Upper lobe of right lung (tissue), 1 donor: ENCODE results near the gene LRP1-AS. TPM values are rescaled to one million over a fixed set of nuclear protein-coding genes. Genes with fewer than 3 reads are reported as not detected.

Experiments
- ATAC-seq: fragments of 200-7000 bp; cut with Tn5 transposase; one replicate; pipeline ENCODE4 v1.9.1; 2020; ENCODE audit warnings: mild to moderate bottlenecking, moderate library complexity
- DNase-seq: peaks from one replicate; pipeline ENCODE4 v3.0.0-alpha.2; 2020
- H3K27ac ChIP-seq: fragments of 200-600 bp; one replicate; pipeline ENCODE4 v1.8.0; 2022
- H3K27me3 ChIP-seq: fragments of 200-600 bp; one replicate; pipeline ENCODE4 v1.8.0; 2022; ENCODE audit warnings: mild to moderate bottlenecking
- H3K36me3 ChIP-seq: fragments of 200-600 bp; one replicate; pipeline ENCODE4 v1.8.0; 2022
- H3K4me1 ChIP-seq: fragments of 200-600 bp; one replicate; pipeline ENCODE4 v1.8.0; 2022
- H3K4me3 ChIP-seq: fragments of 200-600 bp; one replicate; pipeline ENCODE4 v1.8.0; 2022; ENCODE audit warnings: mild to moderate bottlenecking
- H3K9me3 ChIP-seq: fragments of 200-600 bp; one replicate; pipeline ENCODE4 v1.8.0; 2022
- intact Hi-C: fragments of 100-400 bp; cut with DNase I; formaldehyde crosslinking; loops from one replicate; pipeline ENCODE4 v1.11.0; 2022
- total RNA-seq: library from RNA; stranded (reverse); fragmentation: NEBNext Ultra II Directional; extraction: Animal tissue kit (Norgen Biotek cat#: 25700); gene quantifications from one replicate; pipeline ENCODE4 v1.2.1, GENCODE V29; 2021
- TF ChIP-seq, protein P1 (sequence below): fragments of 200-600 bp; IDR thresholded peaks from one replicate; pipeline ENCODE4 v1.8.0; 2022; ENCODE audit warnings: antibody characterized with exemption
- donor health status: DM: no; HTN: yes; CAD: no; lungs with severe emphysema.

LRP1-AS gene
- total RNA-seq, 1 donor from 2014 or later, result not detected

DNA sequence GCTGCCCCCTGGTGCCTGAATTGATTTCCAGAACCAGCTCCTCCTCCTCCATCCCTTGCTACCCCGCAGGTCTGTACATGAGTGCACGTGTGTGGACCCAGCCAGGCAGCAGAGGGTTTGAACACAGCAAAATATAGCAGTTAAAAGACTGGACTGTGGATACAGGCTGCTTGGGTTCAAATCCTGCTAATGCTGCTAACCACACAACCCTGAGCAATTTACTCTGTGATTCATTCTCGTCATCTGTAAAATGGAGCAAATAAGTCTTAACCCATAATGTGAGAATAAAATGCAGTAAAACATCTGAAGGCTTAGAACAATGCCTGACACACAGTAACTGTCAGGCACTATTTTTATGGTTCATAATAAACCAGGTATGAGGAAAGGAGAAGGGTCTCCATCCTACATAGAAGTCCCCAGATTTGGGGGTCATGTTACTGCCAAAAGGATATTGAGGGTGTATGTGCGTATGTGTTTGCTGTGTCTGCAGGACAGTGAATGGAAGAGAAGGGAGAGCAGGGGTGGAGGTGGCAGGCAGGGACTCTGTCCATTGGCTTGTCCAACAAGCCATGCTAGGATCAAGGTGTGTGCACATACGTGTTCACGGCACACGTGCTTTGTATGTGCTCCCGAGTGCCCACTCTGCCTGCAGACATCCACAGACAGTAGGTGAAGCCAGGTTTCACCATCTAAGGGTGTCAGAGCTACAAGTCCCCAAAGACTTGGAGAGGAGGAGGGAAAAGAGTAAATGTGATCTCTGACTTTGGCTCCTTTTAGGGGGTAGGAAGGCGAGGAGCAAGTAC lies 34.7 kb downstream of the LRP1-AS start:
- Histone ChIP-seq H3K36me3 (peaks cover 16% of the 10 kb centered on the region), H3K27me3 (no peaks in the 10 kb centered on the region), H3K4me3 (peak overlapping the region; percentile 96), H3K9me3 (no peaks in the 10 kb centered on the region), H3K4me1 (peaks cover 29% of the 10 kb centered on the region), H3K27ac (peak overlapping the region; percentile 99)
- TF ChIP-seq, protein P1, sequence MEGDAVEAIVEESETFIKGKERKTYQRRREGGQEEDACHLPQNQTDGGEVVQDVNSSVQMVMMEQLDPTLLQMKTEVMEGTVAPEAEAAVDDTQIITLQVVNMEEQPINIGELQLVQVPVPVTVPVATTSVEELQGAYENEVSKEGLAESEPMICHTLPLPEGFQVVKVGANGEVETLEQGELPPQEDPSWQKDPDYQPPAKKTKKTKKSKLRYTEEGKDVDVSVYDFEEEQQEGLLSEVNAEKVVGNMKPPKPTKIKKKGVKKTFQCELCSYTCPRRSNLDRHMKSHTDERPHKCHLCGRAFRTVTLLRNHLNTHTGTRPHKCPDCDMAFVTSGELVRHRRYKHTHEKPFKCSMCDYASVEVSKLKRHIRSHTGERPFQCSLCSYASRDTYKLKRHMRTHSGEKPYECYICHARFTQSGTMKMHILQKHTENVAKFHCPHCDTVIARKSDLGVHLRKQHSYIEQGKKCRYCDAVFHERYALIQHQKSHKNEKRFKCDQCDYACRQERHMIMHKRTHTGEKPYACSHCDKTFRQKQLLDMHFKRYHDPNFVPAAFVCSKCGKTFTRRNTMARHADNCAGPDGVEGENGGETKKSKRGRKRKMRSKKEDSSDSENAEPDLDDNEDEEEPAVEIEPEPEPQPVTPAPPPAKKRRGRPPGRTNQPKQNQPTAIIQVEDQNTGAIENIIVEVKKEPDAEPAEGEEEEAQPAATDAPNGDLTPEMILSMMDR, result no peak
- ATAC-seq (no peak), DNase-seq (no peak)
- intact Hi-C loops, result no loop called here

- ATAC-seq (peak; percentile 81), DNase-seq (peak; percentile 91)
- no peaks in the 10 kb centered on the region for H3K9me3 ChIP-seq
- TF ChIP-seq, protein P1, result no peak
- H3K4me1 ChIP-seq, result peaks cover 31% of the 10 kb centered on the region
- H3K27me3 ChIP-seq, result no peaks in the 10 kb centered on the region
- peaks cover 31% of the 10 kb centered on the region for H3K36me3 ChIP-seq
- H3K4me3 ChIP-seq, result peak within 1 kb of the TSS; percentile 96
- peak within 1 kb of the TSS; percentile 99 for H3K27ac ChIP-seq
- intact Hi-C loops, result no loop called here
Observed at GRCh38 chr12:57111031-57111734, 36.2 kb downstream of the LRP1-AS start, which contains the start of gene STAT6. TSS of gene STAT6 (minus strand) at chr12:57111362. CDS start at chr12:57108278, 3,084 bp downstream.

GRCh38 chr12:57110104-57111030 lies 37.1 kb downstream of the LRP1-AS start:
- Histone ChIP-seq H3K4me3 (peak overlapping the region; percentile 96), H3K36me3 (peaks cover 39% of the 10 kb centered on the region), H3K4me1 (peaks cover 31% of the 10 kb centered on the region), H3K27ac (peak overlapping the region; percentile 99), H3K27me3 (no peaks in the 10 kb centered on the region), H3K9me3 (no peaks in the 10 kb centered on the region)
- intact Hi-C loops, result no loop called here
- TF ChIP-seq, protein P1, result no peak
- ATAC-seq, result peak; percentile 30
- DNase-seq, result peak; percentile 87

GRCh38 chr12:57109207-57110103 lies 38.0 kb downstream of the LRP1-AS start:
- peak overlapping the region; percentile 96 for H3K4me3 ChIP-seq
- TF ChIP-seq, protein P1, result no peak
- peak overlapping the region; percentile 99 for H3K27ac ChIP-seq
- DNase-seq (no peak), ATAC-seq (no peak)
- H3K36me3 ChIP-seq, result peaks cover 48% of the 10 kb centered on the region
- peaks cover 31% of the 10 kb centered on the region for H3K4me1 ChIP-seq
- no peaks in the 10 kb centered on the region for H3K27me3 ChIP-seq
- intact Hi-C loops, result loop anchor here (5.0 kb wide), 1 partner anchor 37 kb away; no protein-coding TSS in a partner anchor
- H3K9me3 ChIP-seq, result no peaks in the 10 kb centered on the region
